ENCODE data around the gene SLC15A1.
A peak's percentile ranks its signal among the peaks of the same experiment; 100 is the strongest.

DNA sequence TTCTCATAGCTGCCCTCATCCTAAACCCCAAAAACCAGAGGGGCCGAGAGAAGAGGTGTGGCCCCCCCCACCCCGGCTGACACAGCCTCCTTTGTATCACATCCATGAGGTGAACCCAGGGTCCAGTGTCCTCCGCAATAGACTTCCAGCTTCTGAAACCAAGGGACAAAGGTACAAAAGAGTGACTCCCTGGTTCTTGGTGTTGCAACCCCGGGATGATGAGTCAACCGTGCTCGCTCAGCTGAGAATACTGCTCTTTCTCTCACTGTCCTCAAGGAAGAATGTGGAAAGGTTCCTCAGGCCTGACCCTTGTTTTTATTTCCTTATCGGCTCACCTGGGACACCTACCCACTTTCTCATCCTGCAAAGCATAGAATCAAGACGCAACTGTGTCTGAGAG is 5.5 kb downstream of the SLC15A1 start:
- TF ChIP-seq, protein P1, sequence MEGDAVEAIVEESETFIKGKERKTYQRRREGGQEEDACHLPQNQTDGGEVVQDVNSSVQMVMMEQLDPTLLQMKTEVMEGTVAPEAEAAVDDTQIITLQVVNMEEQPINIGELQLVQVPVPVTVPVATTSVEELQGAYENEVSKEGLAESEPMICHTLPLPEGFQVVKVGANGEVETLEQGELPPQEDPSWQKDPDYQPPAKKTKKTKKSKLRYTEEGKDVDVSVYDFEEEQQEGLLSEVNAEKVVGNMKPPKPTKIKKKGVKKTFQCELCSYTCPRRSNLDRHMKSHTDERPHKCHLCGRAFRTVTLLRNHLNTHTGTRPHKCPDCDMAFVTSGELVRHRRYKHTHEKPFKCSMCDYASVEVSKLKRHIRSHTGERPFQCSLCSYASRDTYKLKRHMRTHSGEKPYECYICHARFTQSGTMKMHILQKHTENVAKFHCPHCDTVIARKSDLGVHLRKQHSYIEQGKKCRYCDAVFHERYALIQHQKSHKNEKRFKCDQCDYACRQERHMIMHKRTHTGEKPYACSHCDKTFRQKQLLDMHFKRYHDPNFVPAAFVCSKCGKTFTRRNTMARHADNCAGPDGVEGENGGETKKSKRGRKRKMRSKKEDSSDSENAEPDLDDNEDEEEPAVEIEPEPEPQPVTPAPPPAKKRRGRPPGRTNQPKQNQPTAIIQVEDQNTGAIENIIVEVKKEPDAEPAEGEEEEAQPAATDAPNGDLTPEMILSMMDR (IDR thresholded peaks at IDR 0.05 in 2 of 3, conservative IDR thresholded peaks at IDR 0.05 in 1 of 3; ENCODE audit: borderline replicate concordance in 1 of 3, insufficient read depth in 1 of 3, low read depth in 2 of 3, low read length in 2 of 3), result no peak
- no peak for TF ChIP-seq TCF7L2 (IDR thresholded peaks at IDR 0.05; ENCODE audit: borderline replicate concordance, extremely low read depth, insufficient read depth, insufficient read length)
- TF ChIP-seq FOSL1 (IDR thresholded peaks at IDR 0.05; ENCODE audit: low read depth), result peak; percentile 55; the same call in 1 of the 2 replicates
- TF ChIP-seq JUND (IDR thresholded peaks at IDR 0.05), result peak; percentile 40; the same call in 1 of the 2 replicates
- no peak for TF ChIP-seq SIN3A (IDR thresholded peaks at IDR 0.05; ENCODE audit: low read depth)
- no peak for TF ChIP-seq EZH2phosphoT487 (IDR thresholded peaks at IDR 0.05; ENCODE audit: borderline replicate concordance)
- no peak for TF ChIP-seq EZH2 (IDR thresholded peaks at IDR 0.05)
- TF ChIP-seq POLR2A (IDR thresholded peaks at IDR 0.05; ENCODE audit: borderline replicate concordance, extremely low read depth, insufficient read depth, insufficient read length), result no peak
- TF ChIP-seq YY1 (IDR thresholded peaks at IDR 0.05; ENCODE audit: extremely low read depth, insufficient replicate concordance, low read depth, low read length), result no peak

All from HCT116 (cell line).